Large intestine (tissue), 3 donors: ENCODE measurements around the gene FSTL4. TPM values are rescaled to one million over a fixed set of nuclear protein-coding genes. Genes with fewer than 3 reads are reported as not detected.
A peak's percentile ranks its signal among the peaks of the same experiment; 100 is the strongest.

Source experiments
- DNase-seq, 2 donors: peaks; one replicate each; pipeline versions ENCODE4 v3.0.0 to v3.0.0-alpha.2; 2013
- H3K27ac ChIP-seq: one replicate; pipeline ENCODE4 v1.5.1; 2013; ENCODE audit warnings: low read length
- H3K27me3 ChIP-seq: 2 replicates; pipeline ENCODE4 v1.6.1; 2013; ENCODE audit warnings: low read length; ENCODE audit not compliant: control insufficient read depth, insufficient read depth
- H3K36me3 ChIP-seq: 2 replicates; pipeline ENCODE4 v1.6.1; 2013; ENCODE audit warnings: low read length; ENCODE audit not compliant: control insufficient read depth, insufficient read depth
- H3K4me1 ChIP-seq: one replicate; pipeline ENCODE4 v1.6.1; 2013; ENCODE audit warnings: low read length; ENCODE audit not compliant: control insufficient read depth, insufficient read depth
- H3K4me3 ChIP-seq: one replicate; pipeline ENCODE4 v1.5.1; 2013; ENCODE audit warnings: low read length
- H3K9me3 ChIP-seq: one replicate; pipeline ENCODE4 v1.6.1; 2013; ENCODE audit warnings: mild to moderate bottlenecking, low read depth, low read length, moderate library complexity; ENCODE audit not compliant: control insufficient read depth
- WGBS: methylation state at CpG from one replicate; pipeline ENCODE4 v1.1.5; 2013; ENCODE audit warnings: low lambda C conversion rate; ENCODE audit not compliant: insufficient coverage; 5-methylcytosine and 5-hydroxymethylcytosine counted together
- polyA plus RNA-seq: library from polyadenylated mRNA; unstranded; fragments of 120-200 nt; gene quantifications from one replicate; pipeline ENCODE4 v1.2.1, GENCODE V29; 2013

The FSTL4 gene
- polyA plus RNA-seq, 1 donor = 1.4 TPM

DNA sequence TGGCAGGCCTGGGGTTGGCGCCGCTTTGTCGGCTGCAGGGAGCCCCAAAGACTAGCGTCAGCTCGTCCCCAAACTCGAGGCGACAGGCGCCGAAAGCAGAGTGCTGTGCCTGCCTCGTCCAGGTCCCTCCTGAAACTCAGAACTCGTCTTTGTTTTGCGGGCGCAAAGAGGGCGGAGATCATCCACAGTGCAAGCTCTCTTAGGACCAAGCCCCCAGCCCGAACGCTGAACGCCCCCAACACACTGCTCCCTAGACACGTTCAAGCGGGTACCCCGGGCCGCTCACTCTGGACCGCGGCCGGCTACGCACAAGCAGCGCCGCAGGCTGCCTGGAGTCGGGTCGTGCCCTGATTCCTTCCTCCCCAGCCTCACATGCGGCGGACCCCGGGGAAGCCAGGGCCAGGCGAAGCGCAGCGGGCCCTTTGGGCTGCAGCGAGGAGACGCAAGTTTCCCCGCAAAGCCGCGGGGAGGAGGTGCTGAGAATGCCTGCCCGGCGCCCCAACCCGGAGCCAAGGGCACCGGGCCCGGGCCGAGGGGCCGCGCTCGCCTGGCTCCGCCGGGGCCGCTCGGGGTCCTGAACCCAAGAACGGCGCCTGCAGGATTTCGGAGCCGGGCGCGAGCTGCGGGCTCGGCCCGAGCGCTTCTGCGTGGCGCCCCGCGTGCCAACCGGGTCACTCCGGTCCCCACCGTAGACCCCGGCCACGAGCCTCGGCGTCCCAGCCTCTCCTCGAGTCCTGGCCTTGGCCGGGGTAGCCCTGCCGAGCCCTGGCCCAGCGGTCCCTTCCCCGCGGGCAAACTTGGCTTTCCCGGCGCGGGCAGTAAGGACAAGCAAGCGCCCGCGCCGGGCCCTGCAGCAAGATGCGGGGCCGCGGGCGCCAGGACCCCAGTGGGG, 738 bp downstream of the FSTL4 start:
- DNase-seq = peak in 1 of 2 donors; percentile 10

DNA sequence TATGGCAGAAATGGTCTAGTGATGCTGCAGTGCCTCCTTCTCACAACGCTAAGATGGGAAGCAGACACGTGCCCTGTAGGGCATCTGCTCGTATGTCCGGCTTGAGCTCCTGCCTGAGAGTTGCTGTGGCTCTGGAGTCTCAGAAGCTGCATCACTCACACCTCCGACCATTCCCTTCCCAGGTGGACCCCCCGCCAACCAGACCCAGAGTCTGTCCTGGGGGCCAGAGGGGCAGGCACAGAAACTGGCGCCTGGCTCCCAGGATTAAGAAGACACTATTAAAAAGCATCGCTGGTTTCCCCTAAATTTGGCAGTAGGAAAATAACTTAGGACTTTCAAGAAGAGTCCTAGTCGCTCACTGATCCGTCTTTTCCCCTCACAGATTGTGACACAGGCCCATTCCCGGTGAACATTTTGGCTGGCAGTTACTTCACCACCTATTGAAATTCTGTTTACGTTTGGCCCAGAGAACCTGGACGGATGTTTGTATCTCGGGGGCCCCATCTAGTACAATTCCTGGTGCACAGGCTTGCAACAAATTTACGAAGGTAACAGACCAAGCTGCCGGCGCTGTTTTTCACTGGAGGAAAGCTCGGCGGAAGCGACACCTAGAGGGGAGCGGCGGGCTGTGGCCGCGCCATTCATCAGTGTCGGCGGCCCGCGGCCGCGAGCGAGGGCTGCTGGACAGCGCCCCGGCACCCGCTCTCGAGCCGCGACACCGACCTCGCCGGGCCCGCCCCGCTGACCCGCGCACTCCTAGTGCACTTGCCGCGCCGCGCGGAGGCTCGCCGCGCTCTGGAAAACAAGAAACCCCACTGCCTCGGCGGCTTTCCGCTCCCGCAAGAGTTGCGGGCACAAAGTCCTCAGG, 1.6 kb downstream of the FSTL4 start:
- peaks cover 3% of the 10 kb centered on the region for H3K9me3 ChIP-seq
- H3K4me1 ChIP-seq = peaks cover 3% of the 10 kb centered on the region
- no CpG with 5 or more reads among the region's 57 CpGs for WGBS
- H3K36me3 ChIP-seq = no peaks in the 10 kb centered on the region
- H3K27me3 ChIP-seq = peaks cover 68% of the 10 kb centered on the region
- DNase-seq = peak in 1 of 2 donors; percentile 60
- peak overlapping the region; percentile 10 for H3K4me3 ChIP-seq
- no peak overlapping the region for H3K27ac ChIP-seq

More for the DNA sequence above, 738 bp downstream of the FSTL4 start:
- H3K27ac ChIP-seq = no peak overlapping the region
- peak overlapping the region; percentile 10 for H3K4me3 ChIP-seq
- no CpG with 5 or more reads among the region's 91 CpGs for WGBS
- H3K4me1 ChIP-seq = peaks cover 3% of the 10 kb centered on the region
- peaks cover 71% of the 10 kb centered on the region for H3K27me3 ChIP-seq
- no peaks in the 10 kb centered on the region for H3K36me3 ChIP-seq
- H3K9me3 ChIP-seq = peaks cover 3% of the 10 kb centered on the region

DNA sequence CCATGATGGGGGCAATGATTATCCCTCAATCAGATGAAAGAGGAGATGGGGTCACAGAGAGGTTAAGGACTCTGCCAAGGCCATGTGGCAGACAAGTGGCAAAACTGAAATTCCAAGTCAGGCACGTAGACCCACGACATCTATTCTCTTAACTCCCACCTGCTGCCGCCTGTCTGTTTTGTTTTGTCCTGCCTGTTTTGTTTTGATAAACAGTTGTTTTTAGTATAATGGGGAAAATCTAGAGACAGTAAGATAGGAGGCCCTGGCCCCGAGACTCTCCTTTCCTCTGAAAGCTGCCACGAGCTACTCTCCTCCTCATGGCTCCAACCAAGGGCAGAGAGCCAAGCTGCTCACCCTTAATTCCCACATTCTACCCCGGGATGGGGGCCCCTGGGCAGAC, 4.9 kb downstream of the FSTL4 start:
- no peaks in the 10 kb centered on the region for H3K36me3 ChIP-seq
- H3K4me1 ChIP-seq = peaks cover 3% of the 10 kb centered on the region
- no peak overlapping the region for H3K4me3 ChIP-seq
- peaks cover 45% of the 10 kb centered on the region for H3K27me3 ChIP-seq
- no peak for DNase-seq
- peaks cover 3% of the 10 kb centered on the region for H3K9me3 ChIP-seq
- WGBS = no CpG with 5 or more reads among the region's 6 CpGs
- H3K27ac ChIP-seq = no peak overlapping the region

DNA sequence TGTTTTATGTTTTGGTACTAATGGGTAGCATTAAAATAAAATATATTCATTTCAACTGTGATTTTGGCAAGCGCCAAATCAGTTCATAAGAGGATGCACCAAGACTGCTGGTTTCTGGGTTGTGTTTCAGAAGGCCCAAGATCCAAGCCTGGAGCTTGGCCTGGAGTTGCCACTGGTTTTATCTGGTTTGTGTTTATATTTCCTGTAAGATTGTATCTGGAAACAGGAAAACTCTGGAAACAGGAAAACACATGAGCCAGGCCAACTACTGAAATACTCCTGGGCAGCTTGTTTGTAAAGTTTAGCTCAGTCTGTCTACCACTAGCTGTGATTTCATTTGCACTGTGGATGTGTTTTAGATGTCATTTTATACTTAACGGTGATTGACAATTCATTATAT, 5.5 kb downstream of the FSTL4 start:
- DNase-seq = no peak
- peaks cover 42% of the 10 kb centered on the region for H3K27me3 ChIP-seq
- H3K4me1 ChIP-seq = peaks cover 3% of the 10 kb centered on the region

DNA sequence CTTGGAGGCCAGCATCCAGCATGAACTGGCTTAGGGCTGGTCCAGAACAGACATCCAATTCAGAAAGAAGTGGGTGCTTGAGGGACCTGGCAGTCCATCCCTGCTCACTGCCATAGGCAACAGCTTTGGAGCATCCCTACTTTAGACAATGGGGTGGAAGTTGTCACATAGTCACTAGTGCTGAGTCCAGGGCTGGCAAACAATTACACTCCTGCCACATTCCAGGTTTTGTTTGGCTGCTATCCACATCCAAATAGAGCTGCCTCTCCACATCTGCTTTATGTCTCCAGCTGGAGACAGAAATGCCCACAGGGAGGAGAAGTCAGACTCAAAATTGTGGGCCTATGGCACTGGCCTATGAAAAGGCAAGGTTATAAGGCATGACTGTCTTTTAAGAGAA, 7.0 kb downstream of the FSTL4 start:
- Histone ChIP-seq H3K27ac (no peak overlapping the region), H3K9me3 (no peaks in the 10 kb centered on the region), H3K4me1 (no peaks in the 10 kb centered on the region), H3K27me3 (peaks cover 28% of the 10 kb centered on the region), H3K4me3 (no peak overlapping the region), H3K36me3 (no peaks in the 10 kb centered on the region)
- no peak for DNase-seq

More for the DNA sequence above, 5.5 kb downstream of the FSTL4 start:
- WGBS = no CpG with 5 or more reads among the region's 2 CpGs
- Histone ChIP-seq H3K4me3 (no peak overlapping the region), H3K36me3 (no peaks in the 10 kb centered on the region), H3K9me3 (peaks cover 3% of the 10 kb centered on the region), H3K27ac (no peak overlapping the region)

DNA sequence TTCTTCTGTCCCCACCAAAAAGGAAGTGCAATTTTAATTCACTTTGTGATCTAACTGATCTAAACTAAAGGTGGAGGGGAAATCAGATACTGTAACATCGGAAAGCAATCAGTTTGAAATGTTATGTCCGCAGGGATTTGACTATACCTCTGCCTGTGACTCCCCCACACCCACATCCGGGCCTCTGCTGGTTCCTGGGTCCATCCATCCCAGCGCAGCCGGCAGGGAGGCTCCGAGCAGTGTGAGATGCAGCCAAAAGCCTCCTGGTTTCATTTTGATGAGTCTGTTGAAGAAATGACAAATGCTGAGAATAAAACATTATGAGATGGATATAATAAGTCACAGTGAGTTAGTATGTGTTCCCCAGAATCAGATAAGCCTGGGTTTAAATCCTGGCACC, 8.6 kb downstream of the FSTL4 start:
- H3K4me1 ChIP-seq = no peaks in the 10 kb centered on the region
- peaks cover 13% of the 10 kb centered on the region for H3K27me3 ChIP-seq
- H3K27ac ChIP-seq = no peak overlapping the region
- no peaks in the 10 kb centered on the region for H3K36me3 ChIP-seq
- WGBS = no CpG with 5 or more reads among the region's 6 CpGs
- H3K9me3 ChIP-seq = no peaks in the 10 kb centered on the region
- no peak for DNase-seq
- H3K4me3 ChIP-seq = no peak overlapping the region

DNA sequence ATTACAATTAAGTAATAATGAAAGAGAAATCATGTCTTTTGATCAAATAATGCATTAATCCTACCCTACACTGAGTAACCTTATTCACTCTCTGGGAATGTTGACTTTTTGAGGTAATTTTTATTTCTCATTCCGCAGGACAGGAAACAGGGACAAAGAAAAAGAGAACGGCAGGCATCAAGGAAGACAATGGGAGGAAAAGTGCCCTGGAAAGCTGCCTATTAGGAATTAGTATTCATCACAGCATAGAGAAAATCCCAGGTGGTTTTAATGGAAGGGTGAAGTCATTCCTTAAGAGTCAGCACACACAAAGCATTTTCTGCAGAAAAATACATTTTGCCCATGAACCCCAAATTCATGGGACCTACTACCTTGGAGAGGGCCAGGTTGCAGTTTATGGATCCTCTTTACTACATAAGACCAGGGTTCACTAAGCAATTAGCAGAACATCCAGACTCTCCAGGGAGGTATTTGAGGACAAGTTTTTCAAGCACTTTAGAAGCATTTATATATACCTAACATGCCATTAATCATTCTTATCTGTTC, 9.4 kb downstream of the FSTL4 start:
- Histone ChIP-seq H3K4me1 (no peaks in the 10 kb centered on the region), H3K9me3 (no peaks in the 10 kb centered on the region), H3K36me3 (no peaks in the 10 kb centered on the region), H3K4me3 (no peak overlapping the region), H3K27ac (no peak overlapping the region), H3K27me3 (peaks cover 8% of the 10 kb centered on the region)
- no peak for DNase-seq
- WGBS = no CpG with 5 or more reads among the region's 2 CpGs

DNA sequence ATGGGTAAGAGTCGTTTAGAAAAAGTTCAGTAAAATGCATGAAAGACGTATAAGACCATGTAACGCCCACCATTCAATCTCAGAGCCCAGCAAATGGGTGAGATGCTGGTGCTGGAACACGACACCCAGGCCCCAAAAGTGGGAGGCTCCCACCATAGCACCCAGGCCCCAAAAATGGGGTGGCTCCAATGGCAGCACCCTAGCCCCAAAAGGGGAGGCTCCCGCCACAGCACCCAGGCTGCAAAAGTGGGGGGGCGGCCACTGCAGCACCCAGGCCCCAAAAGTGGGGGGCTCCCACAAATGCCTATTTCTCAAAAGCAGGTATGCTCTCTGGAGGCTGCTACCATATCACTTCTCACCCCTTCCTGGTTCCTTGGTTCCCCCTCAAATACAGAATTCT, 12.7 kb downstream of the FSTL4 start:
- WGBS = 83% methylated on average over 1 of the region's 6 CpGs
- H3K27me3 ChIP-seq = no peaks in the 10 kb centered on the region
- no peaks in the 10 kb centered on the region for H3K4me1 ChIP-seq
- H3K9me3 ChIP-seq = no peaks in the 10 kb centered on the region
- no peak overlapping the region for H3K4me3 ChIP-seq
- H3K27ac ChIP-seq = no peak overlapping the region
- no peaks in the 10 kb centered on the region for H3K36me3 ChIP-seq
- no peak for DNase-seq

DNA sequence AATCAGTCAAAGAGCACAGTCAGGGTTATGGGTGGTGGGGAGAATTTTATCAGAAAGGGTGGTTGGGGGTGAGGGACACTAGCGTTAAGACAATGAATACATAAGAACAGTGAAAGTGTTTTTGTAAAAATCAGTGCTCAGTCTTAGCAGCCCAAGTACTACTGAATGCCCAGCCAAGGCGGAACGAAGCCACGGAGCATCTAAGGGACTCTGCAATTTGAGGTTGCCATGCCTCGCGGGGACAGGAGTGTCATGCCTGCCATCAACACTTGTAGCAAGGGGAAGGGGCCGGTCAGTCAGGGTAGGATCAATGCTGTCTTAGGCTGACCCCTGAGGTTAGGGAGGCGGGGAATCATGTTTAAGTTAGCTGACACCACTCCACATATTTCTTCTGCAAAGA, 13.3 kb downstream of the FSTL4 start:
- WGBS = 100% methylated on average over 1 of the region's 8 CpGs
- H3K27ac ChIP-seq = no peak overlapping the region
- no peaks in the 10 kb centered on the region for H3K4me1 ChIP-seq
- DNase-seq = no peak
- no peaks in the 10 kb centered on the region for H3K27me3 ChIP-seq
- H3K36me3 ChIP-seq = no peaks in the 10 kb centered on the region
- no peak overlapping the region for H3K4me3 ChIP-seq
- no peaks in the 10 kb centered on the region for H3K9me3 ChIP-seq

DNA sequence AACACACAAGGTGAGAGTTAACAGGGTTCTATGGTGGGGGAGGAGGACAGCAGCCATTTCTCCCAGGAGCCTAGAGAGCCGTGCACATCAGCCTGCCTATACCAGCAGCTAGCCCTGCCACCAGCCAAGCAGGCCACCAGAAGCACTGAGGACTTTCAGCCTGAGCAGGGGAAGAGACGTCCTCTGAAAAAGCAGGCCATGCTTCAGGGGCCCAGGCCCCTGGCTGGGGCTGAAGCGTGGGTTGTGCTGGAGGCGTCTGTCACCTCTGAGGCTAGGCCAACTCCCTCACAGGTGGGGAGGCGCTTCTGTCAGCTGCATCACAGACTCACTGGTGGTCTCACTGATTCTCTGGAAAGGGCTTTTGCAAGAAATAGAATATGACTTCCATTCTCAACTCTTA, 16.3 kb downstream of the FSTL4 start:
- no peaks in the 10 kb centered on the region for H3K36me3 ChIP-seq
- H3K27me3 ChIP-seq = no peaks in the 10 kb centered on the region
- H3K9me3 ChIP-seq = no peaks in the 10 kb centered on the region
- no peak for DNase-seq
- H3K4me1 ChIP-seq = no peaks in the 10 kb centered on the region
- no peak overlapping the region for H3K4me3 ChIP-seq
- no CpG with 5 or more reads among the region's 5 CpGs for WGBS
- H3K27ac ChIP-seq = no peak overlapping the region
